ENCODE results near the gene SORCS2.

GRCh38 chr4:7746351-7747061, 554.2 kb downstream of the SORCS2 start:
- TF ChIP-seq POLR2AphosphoS5 (IDR thresholded peaks at IDR 0.05) (no peak), CTCF (IDR thresholded peaks at IDR 0.05) (no peak), POLR2A (IDR thresholded peaks at IDR 0.05) (no peak), EP300 (IDR thresholded peaks at IDR 0.05) (no peak)
